K562 (cell line): Measurements from ENCODE around the gene AP2S1. TPM values are rescaled to one million over a fixed set of nuclear protein-coding genes. Genes with fewer than 3 reads are reported as not detected.

Experiments used
- CHD7 ChIP-seq: fragments of 200-600 bp; sonication (generic); IDR thresholded peaks from one replicate; pipeline ENCODE4 v1.6.1; 2012; ENCODE audit warnings: mild to moderate bottlenecking, low read depth, low read length, inconsistent platforms
- RBM39 ChIP-seq: fragments of 200-400 bp; formaldehyde crosslinking; optimal IDR thresholded peaks from 2 replicates; pipeline ENCODE3; 2018; ENCODE audit warnings: low read depth, low read length
- SFPQ ChIP-seq: fragments of 200-400 bp; formaldehyde crosslinking; IDR thresholded peaks from 2 replicates; pipeline ENCODE4 v1.6.1; 2017; ENCODE audit warnings: mild to moderate bottlenecking, low read depth, low read length, moderate library complexity
- TFAP4 ChIP-seq: sonication (generic); formaldehyde crosslinking; IDR thresholded peaks from 2 replicates; pipeline ENCODE4 v1.8.0; 2022; ENCODE audit warnings: missing genetic modification reagents, mild to moderate bottlenecking, moderate library complexity, borderline replicate concordance
- ZNF140 ChIP-seq: fragments of 250-450 bp; sonication (Bioruptor Pico); IDR thresholded peaks from 2 replicates; pipeline ENCODE4 v1.8.0; 2021; ENCODE audit warnings: moderate library complexity, mild to moderate bottlenecking, inconsistent platforms
- ZSCAN32 ChIP-seq: fragments of 450-650 bp; formaldehyde crosslinking; IDR thresholded peaks from 2 replicates; pipeline ENCODE4 v1.4.0; 2020; ENCODE audit warnings: mild to moderate bottlenecking, moderate library complexity
- polyA plus RNA-seq, 8 experiments: library from polyadenylated mRNA; depleted of rRNA in 4 of 8; stranded (reverse) in 5 of 8; unstranded in 3 of 8; fragments of >200 nt; fragmentation: Nextera tagmentation in 2 of 8; fragmentation: Illumina TruSeq in 1 of 8; extraction: Ambion mirVana in 2 of 8; extraction: Trizol in 1 of 8; gene quantifications; 2 replicates each; pipeline versions ENCODE4 v1.2.1 to v1.2.3, GENCODE V29; 2011 to 2014; ENCODE audit warnings: inconsistent platforms in 1 of 8, missing spikeins in 1 of 8
- total RNA-seq, 7 experiments: library from RNA; depleted of rRNA in 6 of 7; stranded (reverse); fragments of >200 nt in 6 of 7; fragmentation: Illumina TruSeq in 2 of 7; extraction: Trizol in 2 of 7; gene quantifications; 2 replicates each; pipeline versions ENCODE4 v1.2.1 to v1.2.3, GENCODE V29; 2011 to 2021; ENCODE audit warnings: low replicate concordance in 1 of 7

Gene AP2S1
- total and polyA plus RNA-seq, 9 of the 15 experiments (the other 6 are each of a cell fraction or from before 2014, with no cell fraction given) = 32.4 to 294 (median 136) TPM

- TF ChIP-seq SFPQ (no peak), CHD7 (no peak), TFAP4 (CRISPR knock-in tag) (no peak), RBM39 (no peak), ZSCAN32 (CRISPR knock-in tag) (0 out of 2 replicates have a peak, but pooled peaks have one; percentile 30), ZNF140 (CRISPR knock-in tag) (no peak)
Observed at GRCh38 chr19:46860846-46861690, 10.4 kb upstream of the AP2S1 start, which contains the start of gene ARHGAP35 (continued).
